ENCODE results near the gene SOCS1. TPM values are rescaled to one million over a fixed set of nuclear protein-coding genes. Genes with fewer than 3 reads are reported as not detected.

The SOCS1 gene
- total and polyA plus RNA-seq, 9 of the 15 experiments (the other 6 are each of a cell fraction or from before 2014, with no cell fraction given), result 0.04 to 7.5 (median 2.3) TPM

DNA sequence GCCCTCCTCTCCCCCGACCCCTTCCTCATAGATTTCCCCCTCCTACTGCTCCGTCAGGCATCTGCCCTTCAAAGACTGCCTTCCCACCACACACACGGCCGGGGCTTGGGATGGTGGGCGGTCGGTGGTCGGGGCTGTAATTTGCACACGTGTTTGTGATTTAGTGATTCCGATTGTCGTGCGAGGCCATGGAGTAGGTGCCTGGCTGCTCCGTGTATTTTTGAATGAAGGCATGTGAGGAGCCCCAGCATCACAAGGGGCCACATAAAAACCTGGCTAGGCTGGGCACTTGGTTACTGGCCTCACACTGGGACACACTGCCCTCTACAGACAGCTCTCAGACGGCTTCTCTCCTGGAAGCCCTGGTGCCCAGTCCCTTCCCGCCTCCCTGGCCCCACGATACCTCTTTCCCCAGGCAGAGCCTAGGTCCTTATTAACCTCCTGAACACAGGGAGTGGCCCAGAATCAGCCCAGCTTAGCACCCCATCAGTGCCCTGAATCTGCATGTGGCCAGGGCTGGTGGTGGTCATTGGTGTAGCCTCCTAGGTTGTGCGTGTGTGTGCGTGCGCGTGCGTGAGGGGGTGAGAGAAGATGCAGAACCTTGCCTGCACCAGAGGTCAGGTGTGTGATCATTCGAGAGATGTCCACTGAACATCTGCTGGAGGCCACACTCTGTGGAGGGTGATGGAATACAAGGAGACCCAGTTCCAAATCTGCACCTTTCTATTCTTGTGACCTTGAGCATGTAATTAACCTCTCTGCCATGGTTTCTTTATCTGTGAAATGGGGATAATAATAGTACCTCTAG is 1.3 kb upstream of the SOCS1 start (continued):
- TF ChIP-seq FOXK2 (conservative IDR thresholded peaks at IDR 0.05 in 1 of 2, IDR thresholded peaks at IDR 0.05 in 1 of 2; ENCODE audit: low read depth in 2 of 2) (no peak), THAP7 (CRISPR knock-in tag; IDR thresholded peaks at IDR 0.05) (no peak), BCL6 (CRISPR knock-in tag; IDR thresholded peaks at IDR 0.05) (no peak), ZNF282 (CRISPR knock-in tag; IDR thresholded peaks at IDR 0.05) (no peak), CBFB (CRISPR knock-in tag; IDR thresholded peaks at IDR 0.05) (no peak), RBM25 (IDR thresholded peaks at IDR 0.05; ENCODE audit: low read depth, low read length, severe bottlenecking) (peak; percentile 39), REST (IDR thresholded peaks at IDR 0.05; ENCODE audit: borderline replicate concordance) (peak; percentile 75), REST (CRISPR knock-in tag; IDR thresholded peaks at IDR 0.05; ENCODE audit: low read depth) (no peak), NEUROD1 (IDR thresholded peaks at IDR 0.05; ENCODE audit: borderline replicate concordance, low read depth, low read length, partially characterized antibody) (no peak), BHLHE40 (IDR thresholded peaks at IDR 0.05; ENCODE audit: low read length) (peak; percentile 57), HMG20B (CRISPR knock-in tag; IDR thresholded peaks at IDR 0.05) (no peak), SNRNP70 (optimal IDR thresholded peaks at IDR 0.05; ENCODE audit: low read depth, low read length) (no peak), RHOXF2B (CRISPR knock-in tag; conservative IDR thresholded peaks at IDR 0.05) (no peak), ATF7 (IDR thresholded peaks at IDR 0.05) (no peak), ZBTB26 (CRISPR knock-in tag; IDR thresholded peaks at IDR 0.05) (no peak), THRAP3 (IDR thresholded peaks at IDR 0.05; ENCODE audit: borderline replicate concordance) (no peak)
- TF ChIP-seq, protein P1, sequence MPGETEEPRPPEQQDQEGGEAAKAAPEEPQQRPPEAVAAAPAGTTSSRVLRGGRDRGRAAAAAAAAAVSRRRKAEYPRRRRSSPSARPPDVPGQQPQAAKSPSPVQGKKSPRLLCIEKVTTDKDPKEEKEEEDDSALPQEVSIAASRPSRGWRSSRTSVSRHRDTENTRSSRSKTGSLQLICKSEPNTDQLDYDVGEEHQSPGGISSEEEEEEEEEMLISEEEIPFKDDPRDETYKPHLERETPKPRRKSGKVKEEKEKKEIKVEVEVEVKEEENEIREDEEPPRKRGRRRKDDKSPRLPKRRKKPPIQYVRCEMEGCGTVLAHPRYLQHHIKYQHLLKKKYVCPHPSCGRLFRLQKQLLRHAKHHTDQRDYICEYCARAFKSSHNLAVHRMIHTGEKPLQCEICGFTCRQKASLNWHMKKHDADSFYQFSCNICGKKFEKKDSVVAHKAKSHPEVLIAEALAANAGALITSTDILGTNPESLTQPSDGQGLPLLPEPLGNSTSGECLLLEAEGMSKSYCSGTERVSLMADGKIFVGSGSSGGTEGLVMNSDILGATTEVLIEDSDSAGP (CRISPR knock-in tag; IDR thresholded peaks at IDR 0.05), result 0 out of 2 replicates have a peak, but pooled peaks have one; percentile 11

Data from K562 (cell line).